SIG-M5 (cell line): ENCODE data around the gene PCCA.
"Not testable (repeated sequence)": the region's sequence is repeated elsewhere in the genome, so short reads cannot be mapped to it uniquely, and the experiment has no call there.

ENCODE experiments used
- DNase-seq: peaks from one replicate; lab custom pipeline; 2025; lab: John Stamatoyannopoulos, UW

Gene PCCA

GRCh38 chr13:100363285-100363711 is 274.4 kb downstream of the PCCA start:
- DNase-seq: no peak

- no peak for DNase-seq
These were observed 275.0 kb downstream of the PCCA start for GRCh38 chr13:100363874-100364273.

DNA sequence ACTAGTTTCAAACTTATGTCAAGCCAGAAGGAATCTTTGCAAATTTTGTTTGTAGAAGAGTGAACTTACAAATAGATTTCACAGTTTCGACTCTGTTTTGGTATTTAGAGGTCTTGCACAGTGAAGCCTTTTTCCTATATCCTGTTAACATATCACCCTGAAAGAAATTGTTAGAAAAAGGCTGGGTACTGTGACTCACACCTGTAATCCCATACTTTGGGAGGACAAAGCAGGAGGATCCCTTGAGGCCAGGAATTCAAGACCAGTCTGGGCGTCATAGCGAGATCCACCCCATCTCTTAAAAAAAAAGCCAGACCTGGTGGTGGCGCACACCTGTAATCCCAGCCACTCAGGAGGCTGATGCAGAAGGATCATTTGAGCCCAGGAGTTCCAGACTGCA is 275.7 kb downstream of the PCCA start:
- no peak for DNase-seq

DNA sequence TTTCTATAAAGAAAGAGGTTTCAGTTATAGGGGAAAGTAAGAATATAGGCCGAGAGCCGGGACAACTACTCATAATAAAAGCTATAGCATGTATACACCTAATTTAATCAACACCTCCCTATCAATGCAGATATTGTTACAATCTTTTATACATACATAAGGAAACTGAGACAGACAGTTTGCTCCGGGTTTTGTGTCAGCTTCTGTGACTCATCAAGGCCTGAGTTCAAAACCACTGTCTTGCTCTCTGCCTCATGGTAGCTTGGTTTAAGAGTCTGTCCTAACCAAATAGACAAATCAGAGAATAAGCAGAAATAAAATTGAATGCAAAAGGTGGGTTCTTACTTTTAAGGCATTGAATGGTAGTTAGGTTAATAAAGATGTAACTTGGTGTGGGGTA is 276.8 kb downstream of the PCCA start:
- no peak for DNase-seq

DNA sequence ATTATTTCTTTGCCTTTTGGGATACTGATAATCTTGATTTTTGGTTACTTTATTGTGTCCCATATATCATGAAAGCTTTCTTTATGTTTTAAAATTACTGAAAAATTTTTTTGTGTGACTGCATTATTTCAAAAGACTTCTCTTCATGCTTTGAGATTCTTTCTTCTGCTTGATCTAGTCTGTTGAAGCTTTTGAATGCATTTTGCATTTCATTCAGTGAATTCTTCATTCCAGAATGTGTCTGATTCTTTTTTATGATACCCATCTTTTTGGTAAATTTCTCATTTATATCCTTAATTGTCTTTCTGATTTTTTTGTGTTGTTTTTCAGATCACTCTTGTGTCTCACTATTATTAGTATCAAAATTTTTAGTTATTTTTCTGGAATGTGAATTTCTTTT is 289.6 kb downstream of the PCCA start:
- DNase-seq: no peak

DNA sequence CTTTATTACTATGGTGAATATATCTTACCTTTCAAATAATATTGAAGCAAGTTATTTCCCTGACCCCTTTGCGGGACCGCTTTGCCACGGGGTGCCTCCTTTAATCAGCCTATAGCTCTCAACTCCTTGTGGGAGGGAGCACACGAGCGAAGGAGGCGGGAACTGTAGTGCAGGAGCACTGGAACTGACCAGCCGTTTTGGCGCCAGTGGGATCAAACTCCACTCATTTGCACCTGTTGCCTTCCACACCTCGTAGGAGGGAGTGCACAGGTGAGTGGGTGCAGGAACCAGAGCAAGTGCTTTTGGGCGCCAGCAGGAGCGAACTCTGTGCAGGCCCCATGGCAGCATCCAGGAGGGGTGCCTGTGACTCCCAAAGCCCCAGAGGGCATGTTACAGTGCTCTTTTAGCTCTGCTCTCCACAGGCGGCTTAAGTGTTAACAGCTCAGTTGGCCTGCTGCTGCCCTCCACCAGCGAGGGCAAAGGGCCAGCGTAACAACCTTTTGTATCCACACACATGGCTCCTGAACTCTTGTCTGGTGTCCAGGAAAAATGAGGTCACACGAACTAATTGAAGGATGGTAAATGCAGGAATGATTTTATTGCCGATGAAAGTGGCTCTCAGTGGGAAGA is 292.8 kb downstream of the PCCA start:
- no peak for DNase-seq

DNA sequence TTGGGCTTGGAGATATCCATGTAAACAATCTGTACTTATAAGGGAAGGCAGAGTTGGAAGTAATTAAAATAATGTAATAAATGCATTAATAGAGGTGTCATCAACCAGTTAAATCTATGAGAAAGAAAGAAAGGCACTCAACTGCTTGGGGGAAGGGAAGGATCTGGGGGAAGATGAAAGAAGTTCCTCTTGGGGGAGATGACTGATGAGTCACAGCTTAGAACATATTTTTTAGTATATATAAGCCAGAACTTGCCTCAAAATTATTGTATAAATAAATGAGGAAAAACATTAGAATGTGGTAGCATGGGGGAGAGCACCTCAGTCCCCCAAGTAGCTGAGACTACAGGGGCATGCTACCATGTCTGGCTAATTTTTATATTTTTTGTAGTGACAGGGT is 293.9 kb downstream of the PCCA start:
- DNase-seq: no peak

DNA sequence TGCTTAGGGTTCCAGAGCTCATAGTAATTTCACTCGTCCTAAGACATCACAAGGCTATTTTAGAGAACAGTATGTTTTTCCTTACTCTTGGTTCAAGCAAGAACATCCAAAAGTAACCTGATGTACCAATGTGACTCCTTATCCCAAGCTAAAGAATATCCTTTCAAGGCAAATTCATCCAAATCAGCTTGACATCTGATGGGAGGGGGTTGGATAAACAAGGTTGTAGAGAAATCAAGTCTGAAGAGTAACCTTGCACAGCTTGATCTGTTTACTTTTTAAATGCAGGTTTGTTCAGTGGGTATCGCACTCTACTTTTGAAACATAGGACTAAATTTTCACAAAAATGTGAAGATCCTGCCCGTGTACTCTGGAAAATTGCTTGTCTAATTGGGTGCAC is 298.5 kb downstream of the PCCA start:
- no peak for DNase-seq

GRCh38 chr13:100388150-100388549 is 299.3 kb downstream of the PCCA start:
- DNase-seq: not testable (repeated sequence)

GRCh38 chr13:100388923-100389322 is 300.0 kb downstream of the PCCA start:
- no peak for DNase-seq

GRCh38 chr13:100389617-100390016 is 300.7 kb downstream of the PCCA start:
- DNase-seq: no peak

GRCh38 chr13:100392709-100393630 is 304.1 kb downstream of the PCCA start:
- DNase-seq: peak; percentile 76

DNA sequence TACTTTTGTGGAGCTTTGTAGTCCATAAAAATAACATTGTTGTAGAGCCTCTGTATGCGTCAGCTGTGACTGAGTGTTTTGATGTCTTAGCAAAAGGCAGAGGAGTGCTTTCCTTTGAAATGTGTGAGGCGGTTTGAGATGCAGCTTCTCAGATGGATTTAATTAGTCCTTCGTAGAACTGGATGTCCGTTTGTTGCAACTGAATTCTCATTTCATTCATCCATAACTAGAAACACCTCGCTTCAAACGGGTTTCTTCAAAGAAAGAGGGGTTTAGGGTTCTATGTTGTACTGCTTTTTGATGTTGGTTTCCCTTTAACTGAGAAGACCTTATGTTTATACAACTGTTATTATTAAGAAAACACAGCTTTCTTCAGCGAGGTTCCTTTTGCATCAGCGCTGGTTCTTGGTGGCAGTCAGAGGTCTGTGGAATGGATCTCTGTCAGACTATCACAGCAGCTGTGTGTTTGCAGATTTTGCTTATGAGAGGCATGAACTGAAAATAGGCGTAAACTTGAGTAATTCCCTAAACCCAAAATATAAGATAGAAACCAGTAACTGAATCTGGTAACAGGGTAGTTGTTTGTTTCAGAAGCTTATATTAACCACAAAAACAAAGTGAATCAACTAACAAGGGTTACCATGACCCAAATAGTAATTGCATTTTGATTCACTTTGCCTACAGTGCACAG is 305.3 kb downstream of the PCCA start:
- DNase-seq: no peak

DNA sequence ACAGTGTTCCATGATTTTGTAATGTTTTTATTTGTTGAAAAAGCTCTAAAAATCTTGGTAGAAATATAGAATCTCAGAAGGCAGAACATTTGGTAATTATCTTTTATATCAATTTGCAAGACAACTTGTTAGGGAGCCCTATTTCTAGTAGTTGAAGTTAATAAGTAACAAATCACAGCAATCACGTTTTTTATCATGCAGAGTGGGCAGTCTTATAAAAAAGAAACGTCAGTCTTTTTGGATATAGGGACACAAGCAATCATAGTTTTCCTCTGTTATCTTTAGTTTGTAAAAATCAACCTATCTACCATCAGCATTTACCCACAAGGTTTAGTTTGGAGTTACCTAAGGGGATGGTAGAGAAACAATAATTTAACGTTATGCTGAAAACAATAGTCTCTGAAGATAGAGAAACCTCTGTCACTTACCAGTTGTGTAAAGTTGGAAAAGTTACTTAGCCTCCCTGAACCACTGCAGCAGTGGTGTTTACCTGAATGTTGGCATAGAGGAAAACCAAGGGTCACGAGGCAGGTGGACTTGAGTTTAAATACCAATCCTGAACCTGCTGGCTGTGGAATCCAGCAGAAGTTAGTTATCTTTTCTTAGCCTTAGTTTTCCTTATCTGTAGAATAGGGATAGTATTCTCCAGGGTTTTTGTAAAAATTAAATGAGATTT is 306.9 kb downstream of the PCCA start:
- DNase-seq: no peak

GRCh38 chr13:100396776-100397175 is 307.9 kb downstream of the PCCA start:
- no peak for DNase-seq

DNA sequence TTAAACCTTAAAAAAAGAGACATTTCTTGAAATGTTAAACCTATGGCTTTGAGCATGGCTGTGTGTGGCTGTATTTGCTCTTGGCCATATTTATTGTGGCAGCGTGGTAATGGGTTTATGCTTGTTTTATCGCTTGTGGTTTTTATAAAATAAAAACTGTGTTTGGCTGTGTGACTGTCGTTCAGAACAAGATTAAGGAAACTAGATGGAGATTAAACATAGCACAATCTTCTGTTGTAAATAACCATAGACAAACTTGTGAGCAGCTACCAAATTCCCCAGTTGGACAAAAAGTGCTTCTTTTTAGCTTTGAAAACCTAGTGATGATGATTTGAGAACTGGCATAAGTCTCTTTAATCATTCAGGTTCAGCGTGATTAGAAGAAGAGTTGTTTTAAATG is 308.7 kb downstream of the PCCA start:
- no peak for DNase-seq

DNA sequence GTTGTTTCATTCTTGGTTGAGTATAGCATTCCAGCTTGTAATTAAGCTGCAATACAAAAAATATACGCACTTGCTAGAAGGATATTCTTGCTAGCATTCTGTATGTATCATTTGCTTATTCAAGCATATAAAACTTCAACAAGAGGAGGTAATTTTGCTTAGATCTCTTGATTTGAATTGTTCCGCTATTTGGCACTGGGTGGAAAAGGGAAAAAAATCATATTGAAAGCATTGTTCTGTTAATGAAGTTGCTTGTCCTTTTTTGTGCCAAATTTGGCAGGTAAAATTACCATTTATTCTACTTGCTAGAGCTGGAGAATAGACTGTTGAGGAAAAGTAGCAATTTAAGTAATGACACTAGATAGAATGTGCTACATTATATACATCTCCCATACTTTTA is 309.5 kb downstream of the PCCA start:
- no peak for DNase-seq

DNA sequence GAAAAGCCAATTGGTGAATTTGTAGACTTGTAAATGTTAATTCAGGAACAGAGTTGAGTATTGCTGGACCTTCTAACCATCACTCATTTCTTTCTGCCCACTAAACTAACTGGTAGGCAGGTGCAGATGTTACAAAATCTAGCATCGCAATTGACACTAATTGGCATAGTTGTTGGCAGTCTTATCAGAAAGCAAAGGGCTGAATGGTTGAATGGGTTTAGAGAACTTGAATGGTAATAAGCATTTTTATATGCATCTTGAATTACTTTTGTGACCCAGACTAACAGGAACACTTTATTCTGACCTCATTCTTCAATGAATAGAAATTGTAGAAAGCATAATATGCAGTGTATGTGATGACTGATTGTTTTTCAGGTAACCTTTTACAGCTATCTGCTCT is 310.6 kb downstream of the PCCA start:
- DNase-seq: no peak

DNA sequence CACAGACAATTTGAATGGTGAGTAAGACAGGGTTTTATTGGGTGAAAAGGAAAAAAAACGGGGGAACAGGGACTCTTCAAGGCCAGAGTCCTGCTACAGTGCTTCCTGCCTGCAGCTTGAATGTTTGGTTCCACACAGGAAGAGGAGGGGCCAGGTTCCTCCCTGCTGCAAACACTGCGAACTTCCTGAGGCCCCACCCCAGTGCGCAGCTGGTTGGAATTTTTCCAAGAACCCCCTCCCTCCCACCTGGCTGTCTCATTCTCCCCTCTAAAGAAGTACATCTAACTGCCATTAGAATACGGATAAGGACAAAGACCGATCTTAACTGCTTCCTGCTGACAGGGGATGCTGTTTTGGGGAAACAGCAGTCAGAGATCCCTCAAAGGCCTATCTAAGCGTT is 314.8 kb downstream of the PCCA start:
- no peak for DNase-seq

DNA sequence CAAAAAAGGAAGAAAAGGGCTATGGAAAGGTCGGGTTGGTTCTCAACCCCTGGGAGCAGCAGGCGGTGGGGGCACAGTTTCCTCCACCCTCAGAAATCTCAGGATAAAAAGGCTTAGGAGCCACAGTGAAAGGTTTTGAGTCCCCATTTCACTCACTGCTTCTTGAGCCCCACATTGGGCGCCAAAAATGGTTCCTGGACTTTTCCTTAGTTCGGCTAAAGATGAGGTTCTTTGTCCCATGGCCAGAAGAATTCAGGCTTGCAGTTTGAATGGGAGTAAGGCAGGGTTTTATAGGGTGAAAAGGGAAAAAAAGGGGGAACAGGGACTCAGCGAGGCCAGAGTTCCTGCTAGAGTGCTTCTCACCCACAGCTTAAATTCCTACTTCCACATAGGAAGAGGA is 320.2 kb downstream of the PCCA start:
- DNase-seq: no peak

GRCh38 chr13:100423375-100423774 is 334.5 kb downstream of the PCCA start:
- DNase-seq: peak; percentile 85

GRCh38 chr13:100428986-100429385 is 340.1 kb downstream of the PCCA start:
- DNase-seq: no peak
